ENCODE data around the gene PRR5L. TPM values are rescaled to one million over a fixed set of nuclear protein-coding genes. Genes with fewer than 3 reads are reported as not detected.

Gene PRR5L
- total and polyA plus RNA-seq, 2 experiments from 2014 or later = 3.1 to 8.9 TPM

DNA sequence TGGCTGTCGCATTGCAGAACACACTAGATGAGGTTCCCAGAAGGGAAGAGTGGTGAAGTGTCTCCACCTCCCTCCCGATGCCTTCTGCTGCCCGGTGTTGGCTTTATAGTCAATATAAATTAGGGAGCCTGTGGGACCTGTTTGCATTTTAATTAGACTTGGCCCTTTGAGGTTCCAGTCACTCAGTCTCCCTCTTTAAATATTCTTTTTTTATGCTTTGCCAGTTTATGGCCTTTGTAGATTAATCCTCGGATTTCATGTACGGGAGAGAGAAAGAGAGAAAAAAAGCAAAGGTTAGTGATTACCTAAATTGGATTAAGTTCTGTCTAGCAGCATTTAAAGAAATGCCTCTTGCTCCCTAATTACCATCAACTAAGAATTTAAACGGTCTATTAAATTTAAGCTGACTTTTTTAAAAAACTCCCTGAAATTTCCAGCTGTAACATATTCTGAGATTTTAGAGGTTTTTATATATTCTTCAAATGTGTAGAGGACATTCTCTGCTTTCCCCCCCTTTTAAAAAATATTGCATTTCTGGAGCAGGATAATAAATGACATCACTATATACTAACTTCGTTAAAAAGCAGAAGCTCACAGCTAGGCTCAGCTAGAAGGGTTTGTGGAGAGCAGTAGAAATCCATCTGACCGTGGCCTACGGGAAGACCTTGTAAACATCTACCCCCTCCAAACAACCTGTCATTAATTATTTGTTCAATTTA, 84.4 kb downstream of the PRR5L start:
- TF ChIP-seq CREB1 (CRISPR knock-in tag; IDR thresholded peaks at IDR 0.05; ENCODE audit: low read depth) (no peak), ZNF331 (CRISPR knock-in tag; IDR thresholded peaks at IDR 0.05; ENCODE audit: low read depth) (no peak), EZH2 (IDR thresholded peaks at IDR 0.05; ENCODE audit: low read depth, unreplicated experiment) (no peak), NANOG (IDR thresholded peaks at IDR 0.05; ENCODE audit: borderline replicate concordance) (no peak)
- TF ChIP-seq, protein P1, sequence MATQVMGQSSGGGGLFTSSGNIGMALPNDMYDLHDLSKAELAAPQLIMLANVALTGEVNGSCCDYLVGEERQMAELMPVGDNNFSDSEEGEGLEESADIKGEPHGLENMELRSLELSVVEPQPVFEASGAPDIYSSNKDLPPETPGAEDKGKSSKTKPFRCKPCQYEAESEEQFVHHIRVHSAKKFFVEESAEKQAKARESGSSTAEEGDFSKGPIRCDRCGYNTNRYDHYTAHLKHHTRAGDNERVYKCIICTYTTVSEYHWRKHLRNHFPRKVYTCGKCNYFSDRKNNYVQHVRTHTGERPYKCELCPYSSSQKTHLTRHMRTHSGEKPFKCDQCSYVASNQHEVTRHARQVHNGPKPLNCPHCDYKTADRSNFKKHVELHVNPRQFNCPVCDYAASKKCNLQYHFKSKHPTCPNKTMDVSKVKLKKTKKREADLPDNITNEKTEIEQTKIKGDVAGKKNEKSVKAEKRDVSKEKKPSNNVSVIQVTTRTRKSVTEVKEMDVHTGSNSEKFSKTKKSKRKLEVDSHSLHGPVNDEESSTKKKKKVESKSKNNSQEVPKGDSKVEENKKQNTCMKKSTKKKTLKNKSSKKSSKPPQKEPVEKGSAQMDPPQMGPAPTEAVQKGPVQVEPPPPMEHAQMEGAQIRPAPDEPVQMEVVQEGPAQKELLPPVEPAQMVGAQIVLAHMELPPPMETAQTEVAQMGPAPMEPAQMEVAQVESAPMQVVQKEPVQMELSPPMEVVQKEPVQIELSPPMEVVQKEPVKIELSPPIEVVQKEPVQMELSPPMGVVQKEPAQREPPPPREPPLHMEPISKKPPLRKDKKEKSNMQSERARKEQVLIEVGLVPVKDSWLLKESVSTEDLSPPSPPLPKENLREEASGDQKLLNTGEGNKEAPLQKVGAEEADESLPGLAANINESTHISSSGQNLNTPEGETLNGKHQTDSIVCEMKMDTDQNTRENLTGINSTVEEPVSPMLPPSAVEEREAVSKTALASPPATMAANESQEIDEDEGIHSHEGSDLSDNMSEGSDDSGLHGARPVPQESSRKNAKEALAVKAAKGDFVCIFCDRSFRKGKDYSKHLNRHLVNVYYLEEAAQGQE (IDR thresholded peaks at IDR 0.05; ENCODE audit: unreplicated experiment) = no peak
- TF ChIP-seq, protein P2, sequence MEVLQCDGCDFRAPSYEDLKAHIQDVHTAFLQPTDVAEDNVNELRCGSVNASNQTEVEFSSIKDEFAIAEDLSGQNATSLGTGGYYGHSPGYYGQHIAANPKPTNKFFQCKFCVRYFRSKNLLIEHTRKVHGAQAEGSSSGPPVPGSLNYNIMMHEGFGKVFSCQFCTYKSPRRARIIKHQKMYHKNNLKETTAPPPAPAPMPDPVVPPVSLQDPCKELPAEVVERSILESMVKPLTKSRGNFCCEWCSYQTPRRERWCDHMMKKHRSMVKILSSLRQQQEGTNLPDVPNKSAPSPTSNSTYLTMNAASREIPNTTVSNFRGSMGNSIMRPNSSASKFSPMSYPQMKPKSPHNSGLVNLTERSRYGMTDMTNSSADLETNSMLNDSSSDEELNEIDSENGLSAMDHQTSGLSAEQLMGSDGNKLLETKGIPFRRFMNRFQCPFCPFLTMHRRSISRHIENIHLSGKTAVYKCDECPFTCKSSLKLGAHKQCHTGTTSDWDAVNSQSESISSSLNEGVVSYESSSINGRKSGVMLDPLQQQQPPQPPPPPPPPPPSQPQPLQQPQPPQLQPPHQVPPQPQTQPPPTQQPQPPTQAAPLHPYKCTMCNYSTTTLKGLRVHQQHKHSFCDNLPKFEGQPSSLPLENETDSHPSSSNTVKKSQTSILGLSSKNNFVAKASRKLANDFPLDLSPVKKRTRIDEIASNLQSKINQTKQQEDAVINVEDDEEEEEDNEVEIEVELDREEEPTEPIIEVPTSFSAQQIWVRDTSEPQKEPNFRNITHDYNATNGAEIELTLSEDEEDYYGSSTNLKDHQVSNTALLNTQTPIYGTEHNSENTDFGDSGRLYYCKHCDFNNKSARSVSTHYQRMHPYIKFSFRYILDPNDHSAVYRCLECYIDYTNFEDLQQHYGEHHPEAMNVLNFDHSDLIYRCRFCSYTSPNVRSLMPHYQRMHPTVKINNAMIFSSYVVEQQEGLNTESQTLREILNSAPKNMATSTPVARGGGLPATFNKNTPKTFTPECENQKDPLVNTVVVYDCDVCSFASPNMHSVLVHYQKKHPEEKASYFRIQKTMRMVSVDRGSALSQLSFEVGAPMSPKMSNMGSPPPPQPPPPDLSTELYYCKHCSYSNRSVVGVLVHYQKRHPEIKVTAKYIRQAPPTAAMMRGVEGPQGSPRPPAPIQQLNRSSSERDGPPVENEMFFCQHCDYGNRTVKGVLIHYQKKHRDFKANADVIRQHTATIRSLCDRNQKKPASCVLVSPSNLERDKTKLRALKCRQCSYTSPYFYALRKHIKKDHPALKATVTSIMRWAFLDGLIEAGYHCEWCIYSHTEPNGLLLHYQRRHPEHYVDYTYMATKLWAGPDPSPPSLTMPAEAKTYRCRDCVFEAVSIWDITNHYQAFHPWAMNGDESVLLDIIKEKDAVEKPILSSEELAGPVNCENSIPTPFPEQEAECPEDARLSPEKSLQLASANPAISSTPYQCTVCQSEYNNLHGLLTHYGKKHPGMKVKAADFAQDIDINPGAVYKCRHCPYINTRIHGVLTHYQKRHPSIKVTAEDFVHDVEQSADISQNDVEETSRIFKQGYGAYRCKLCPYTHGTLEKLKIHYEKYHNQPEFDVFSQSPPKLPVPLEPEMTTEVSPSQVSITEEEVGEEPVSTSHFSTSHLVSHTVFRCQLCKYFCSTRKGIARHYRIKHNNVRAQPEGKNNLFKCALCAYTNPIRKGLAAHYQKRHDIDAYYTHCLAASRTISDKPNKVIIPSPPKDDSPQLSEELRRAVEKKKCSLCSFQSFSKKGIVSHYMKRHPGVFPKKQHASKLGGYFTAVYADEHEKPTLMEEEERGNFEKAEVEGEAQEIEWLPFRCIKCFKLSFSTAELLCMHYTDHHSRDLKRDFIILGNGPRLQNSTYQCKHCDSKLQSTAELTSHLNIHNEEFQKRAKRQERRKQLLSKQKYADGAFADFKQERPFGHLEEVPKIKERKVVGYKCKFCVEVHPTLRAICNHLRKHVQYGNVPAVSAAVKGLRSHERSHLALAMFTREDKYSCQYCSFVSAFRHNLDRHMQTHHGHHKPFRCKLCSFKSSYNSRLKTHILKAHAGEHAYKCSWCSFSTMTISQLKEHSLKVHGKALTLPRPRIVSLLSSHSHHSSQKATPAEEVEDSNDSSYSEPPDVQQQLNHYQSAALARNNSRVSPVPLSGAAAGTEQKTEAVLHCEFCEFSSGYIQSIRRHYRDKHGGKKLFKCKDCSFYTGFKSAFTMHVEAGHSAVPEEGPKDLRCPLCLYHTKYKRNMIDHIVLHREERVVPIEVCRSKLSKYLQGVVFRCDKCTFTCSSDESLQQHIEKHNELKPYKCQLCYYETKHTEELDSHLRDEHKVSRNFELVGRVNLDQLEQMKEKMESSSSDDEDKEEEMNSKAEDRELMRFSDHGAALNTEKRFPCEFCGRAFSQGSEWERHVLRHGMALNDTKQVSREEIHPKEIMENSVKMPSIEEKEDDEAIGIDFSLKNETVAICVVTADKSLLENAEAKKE (CRISPR knock-in tag; IDR thresholded peaks at IDR 0.05) = no peak
- no peaks in the 10 kb centered on the region for H3K36me3 ChIP-seq (ENCODE audit: insufficient read depth)
- H3K36me3 Mint-ChIP-seq (ENCODE audit: low read depth) = no peaks in the 10 kb centered on the region
- H3K9me3 Mint-ChIP-seq = peaks cover 5% of the 10 kb centered on the region; the same call in 1 of the 3 replicates
- H3K27ac Mint-ChIP-seq = no peak overlapping the region
- H3F3A ChIP-seq (replicated peaks; ENCODE audit: low read depth) = no peaks in the 10 kb centered on the region
- H3K4me2 ChIP-seq = no peak overlapping the region
- H3K4me3 Mint-ChIP-seq = no peak overlapping the region
- H3K4me1 ChIP-seq (ENCODE audit: insufficient read depth) = peaks cover 11% of the 10 kb centered on the region
- peaks cover 36% of the 10 kb centered on the region for H3K27me3 ChIP-seq (ENCODE audit: insufficient read depth)
- no peaks in the 10 kb centered on the region for H3K9me2 ChIP-seq (ENCODE audit: insufficient read depth)
- no peaks in the 10 kb centered on the region for H4K20me1 ChIP-seq (replicated peaks; ENCODE audit: insufficient read depth)
- H3K27ac ChIP-seq (ENCODE audit: low read depth) = no peak overlapping the region
- H3K27me3 Mint-ChIP-seq (ENCODE audit: insufficient read depth, low read depth, poor library complexity) = peaks cover 29% of the 10 kb centered on the region
- H2AFZ ChIP-seq = no peak overlapping the region
- no peak for DNase-seq (ENCODE audit: low spot score)
- H3K79me2 ChIP-seq (replicated peaks; ENCODE audit: insufficient read depth) = no peaks in the 10 kb centered on the region
- peaks cover 10% of the 10 kb centered on the region; the same call in 2 of the 3 replicates for H3K4me1 Mint-ChIP-seq
- ATAC-seq = no peak
- no peak overlapping the region for H3K4me3 ChIP-seq

Data from GM23338 (cell line).